GM12874 (cell line): ENCODE measurements around the gene DGKZ.

Source experiments
- TF ChIP-seq, protein P1 (sequence below): IDR thresholded peaks from 2 replicates; pipeline ENCODE4 v1.5.1; 2011; ENCODE audit warnings: low read depth, mild to moderate bottlenecking, control low read depth, low read length, moderate library complexity; ENCODE audit not compliant: insufficient read depth

Gene DGKZ

DNA sequence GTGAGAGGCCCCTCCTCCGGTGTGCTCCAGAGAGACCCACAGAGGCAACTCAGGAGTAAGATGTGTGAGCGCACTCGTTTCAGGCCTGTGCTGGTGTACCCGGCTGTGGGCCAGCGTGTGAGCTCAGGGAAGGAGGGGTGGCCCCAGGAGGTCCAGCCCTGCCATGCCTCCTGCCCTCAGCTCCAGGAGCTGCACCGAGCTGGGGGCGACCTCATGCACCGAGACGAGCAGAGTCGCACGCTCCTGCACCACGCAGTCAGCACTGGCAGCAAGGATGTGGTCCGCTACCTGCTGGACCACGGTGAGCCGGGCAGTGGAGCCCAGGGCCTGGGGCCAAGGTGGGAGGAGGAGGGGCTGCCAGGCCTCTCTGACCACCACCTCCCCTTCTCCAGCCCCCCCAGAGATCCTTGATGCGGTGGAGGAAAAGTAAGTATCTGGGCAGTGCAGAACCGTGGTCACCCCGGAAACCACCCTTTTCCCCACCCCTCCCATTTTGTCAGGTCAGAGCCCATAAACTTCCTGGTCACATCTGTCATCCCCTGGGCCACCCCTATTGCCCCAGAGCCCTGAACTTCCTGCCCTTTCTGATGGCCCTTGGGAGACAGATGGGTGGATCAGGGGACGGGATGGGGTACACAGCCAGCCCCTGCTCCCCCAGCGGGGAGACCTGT lies 31.7 kb downstream of the DGKZ start:
- TF ChIP-seq, protein P1, sequence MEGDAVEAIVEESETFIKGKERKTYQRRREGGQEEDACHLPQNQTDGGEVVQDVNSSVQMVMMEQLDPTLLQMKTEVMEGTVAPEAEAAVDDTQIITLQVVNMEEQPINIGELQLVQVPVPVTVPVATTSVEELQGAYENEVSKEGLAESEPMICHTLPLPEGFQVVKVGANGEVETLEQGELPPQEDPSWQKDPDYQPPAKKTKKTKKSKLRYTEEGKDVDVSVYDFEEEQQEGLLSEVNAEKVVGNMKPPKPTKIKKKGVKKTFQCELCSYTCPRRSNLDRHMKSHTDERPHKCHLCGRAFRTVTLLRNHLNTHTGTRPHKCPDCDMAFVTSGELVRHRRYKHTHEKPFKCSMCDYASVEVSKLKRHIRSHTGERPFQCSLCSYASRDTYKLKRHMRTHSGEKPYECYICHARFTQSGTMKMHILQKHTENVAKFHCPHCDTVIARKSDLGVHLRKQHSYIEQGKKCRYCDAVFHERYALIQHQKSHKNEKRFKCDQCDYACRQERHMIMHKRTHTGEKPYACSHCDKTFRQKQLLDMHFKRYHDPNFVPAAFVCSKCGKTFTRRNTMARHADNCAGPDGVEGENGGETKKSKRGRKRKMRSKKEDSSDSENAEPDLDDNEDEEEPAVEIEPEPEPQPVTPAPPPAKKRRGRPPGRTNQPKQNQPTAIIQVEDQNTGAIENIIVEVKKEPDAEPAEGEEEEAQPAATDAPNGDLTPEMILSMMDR = no peak

DNA sequence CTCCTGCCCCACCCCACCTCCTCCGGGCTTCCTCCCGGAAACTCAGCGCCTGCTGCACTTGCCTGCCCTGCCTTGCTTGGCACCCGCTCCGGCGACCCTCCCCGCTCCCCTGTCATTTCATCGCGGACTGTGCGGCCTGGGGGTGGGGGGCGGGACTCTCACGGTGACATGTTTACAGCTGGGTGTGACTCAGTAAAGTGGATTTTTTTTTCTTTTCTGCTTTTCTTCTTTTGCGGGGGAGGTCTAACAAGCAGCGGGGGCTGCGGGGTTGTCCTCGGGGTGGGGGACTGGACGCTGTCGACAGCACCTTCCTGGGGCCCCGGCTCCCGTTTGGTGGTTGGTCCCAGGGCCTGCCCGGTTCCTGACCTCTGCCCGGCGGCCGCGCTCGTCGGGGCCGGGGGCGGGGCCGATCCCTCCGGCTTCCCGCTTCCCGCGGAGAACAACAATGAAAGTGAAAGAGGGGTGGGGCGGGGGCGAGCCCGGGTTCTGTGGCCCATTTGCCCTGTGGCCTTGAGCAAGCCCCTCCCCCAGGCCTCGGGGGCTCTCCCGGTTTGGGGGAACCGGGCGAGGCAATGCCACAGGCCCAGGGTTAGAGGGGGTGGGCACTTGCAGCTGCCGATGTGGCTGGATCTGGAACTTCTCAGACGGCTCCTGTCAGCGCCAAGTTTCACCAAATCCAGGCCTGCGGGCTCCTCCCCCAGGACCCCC lies 33.2 kb downstream of the DGKZ start:
- TF ChIP-seq, protein P1 = no peak

- TF ChIP-seq, protein P1 = no peak
Measured at GRCh38 chr11:46381048-46381818, 34.0 kb downstream of the DGKZ start, which contains the start of gene MDK. Gene MDK, plus strand, starts transcription at chr11:46381669. Its CDS starts 389 bp downstream, at chr11:46382058.

- TF ChIP-seq, protein P1 = no peak
Measured at GRCh38 chr11:46381819-46382645, 34.8 kb downstream of the DGKZ start.

DNA sequence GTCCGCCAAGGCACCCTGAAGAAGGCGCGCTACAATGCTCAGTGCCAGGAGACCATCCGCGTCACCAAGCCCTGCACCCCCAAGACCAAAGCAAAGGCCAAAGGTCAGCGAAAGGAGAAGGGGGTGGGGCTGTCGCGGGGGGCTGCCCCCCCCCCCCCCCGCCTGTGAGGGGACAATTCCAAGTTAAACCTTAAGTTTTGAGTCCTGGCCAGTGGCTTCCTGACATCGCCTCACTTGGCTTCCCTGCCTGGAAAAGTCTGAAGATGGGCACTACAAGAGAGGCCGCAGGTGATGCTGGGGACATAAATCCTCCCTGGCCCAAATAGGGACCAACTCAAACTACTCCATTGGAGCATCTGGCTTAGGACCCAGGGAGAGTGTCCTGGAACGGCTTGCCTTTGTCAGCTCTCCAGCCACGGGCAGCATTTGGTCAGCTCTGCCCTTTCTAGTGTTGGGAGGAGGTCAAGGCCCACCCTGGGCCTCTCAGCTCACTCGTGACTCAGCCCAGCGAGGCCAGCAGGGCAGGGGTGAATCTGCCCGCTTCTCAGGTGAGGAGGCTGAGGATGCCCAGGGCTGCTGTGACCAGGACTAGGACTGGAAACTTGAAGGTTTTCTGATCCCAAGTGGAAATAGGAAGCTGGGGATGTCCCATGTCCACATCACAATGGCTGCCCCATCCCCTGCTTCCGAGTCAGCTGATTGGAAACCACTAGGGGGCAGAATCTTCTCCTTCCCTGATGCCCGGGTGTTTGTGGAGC lies 35.6 kb downstream of the DGKZ start:
- TF ChIP-seq, protein P1 = peak; percentile 37

DNA sequence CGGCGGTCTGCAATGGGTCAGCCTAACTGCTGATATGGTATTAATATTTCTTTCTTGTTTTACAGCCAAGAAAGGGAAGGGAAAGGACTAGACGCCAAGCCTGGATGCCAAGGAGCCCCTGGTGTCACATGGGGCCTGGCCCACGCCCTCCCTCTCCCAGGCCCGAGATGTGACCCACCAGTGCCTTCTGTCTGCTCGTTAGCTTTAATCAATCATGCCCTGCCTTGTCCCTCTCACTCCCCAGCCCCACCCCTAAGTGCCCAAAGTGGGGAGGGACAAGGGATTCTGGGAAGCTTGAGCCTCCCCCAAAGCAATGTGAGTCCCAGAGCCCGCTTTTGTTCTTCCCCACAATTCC lies 36.1 kb downstream of the DGKZ start:
- TF ChIP-seq, protein P1 = no peak
